SU-DHL-6 (cell line): ENCODE measurements around the gene BRD2.
A peak's percentile ranks its signal among the peaks of the same experiment; 100 is the strongest.

ENCODE experiments used
- H2AFZ ChIP-seq: fragments of 200-600 bp; sonication (generic); 2 replicates; pipeline ENCODE4 v1.6.1; 2014; ENCODE audit warnings: low read depth, mild to moderate bottlenecking, moderate library complexity, mixed read lengths, antibody characterized with exemption, low read length; ENCODE audit not compliant: severe bottlenecking
- H3F3A ChIP-seq: fragments of 200-600 bp; shearing (Covaris generic); 2 replicates; pipeline ENCODE4 v1.6.0; 2016; ENCODE audit warnings: antibody characterized with exemption, mild to moderate bottlenecking; ENCODE audit not compliant: insufficient read depth
- H3K27ac ChIP-seq: fragments of 200-600 bp; sonication (generic); 2 replicates; pipeline ENCODE4 v1.5.1; 2016; ENCODE audit warnings: low read depth, mild to moderate bottlenecking, low read length, moderate library complexity, mixed read lengths
- H3K27me3 ChIP-seq: fragments of 200-600 bp; sonication (generic), shearing (Covaris generic); 2 replicates; pipeline ENCODE4 v1.6.0; 2014; ENCODE audit warnings: mild to moderate bottlenecking, low read length
- H3K36me3 ChIP-seq: fragments of 200-600 bp; sonication (generic); 2 replicates; pipeline ENCODE4 v1.6.1; 2014; ENCODE audit warnings: mild to moderate bottlenecking, low read length, mixed read lengths
- H3K4me2 ChIP-seq: fragments of 300-600, 200-600 bp; shearing (Covaris generic), sonication (generic); 2 replicates; pipeline ENCODE4 v1.6.0; 2014; ENCODE audit warnings: low read length, low read depth, mild to moderate bottlenecking; ENCODE audit not compliant: poor library complexity, severe bottlenecking
- H3K4me3 ChIP-seq: fragments of 200-600 bp; sonication (generic); 2 replicates; pipeline ENCODE4 v1.5.1; 2014; ENCODE audit warnings: antibody characterized with exemption, low read length, mild to moderate bottlenecking, mixed read lengths; ENCODE audit not compliant: insufficient read depth, poor library complexity, severe bottlenecking
- H3K79me2 ChIP-seq: fragments of 200-600 bp; sonication (generic); 2 replicates; pipeline ENCODE4 v1.6.1; 2014; ENCODE audit warnings: mild to moderate bottlenecking, low read length, moderate library complexity; ENCODE audit not compliant: insufficient read depth
- H3K9ac ChIP-seq: fragments of 200-600 bp; sonication (generic); 2 replicates; pipeline ENCODE4 v1.7.0; 2014; ENCODE audit warnings: mild to moderate bottlenecking, low read length
- H3K9me2 ChIP-seq: fragments of 200-600 bp; sonication (generic); replicated peaks from 2 replicates; pipeline ENCODE4 v1.6.1; 2014; ENCODE audit warnings: low read length; ENCODE audit not compliant: insufficient read depth
- H3K9me3 ChIP-seq: fragments of 200-600 bp; sonication (generic); 2 replicates; pipeline ENCODE4 v1.6.1; 2014; ENCODE audit warnings: low read length, mixed read lengths; ENCODE audit not compliant: insufficient read depth
- H4K20me1 ChIP-seq: fragments of 200-600 bp; sonication (generic); 2 replicates; pipeline ENCODE4 v1.6.1; 2014; ENCODE audit warnings: low read depth, mild to moderate bottlenecking, antibody characterized with exemption, low read length, moderate library complexity, mixed read lengths
- EZH2phosphoT487 ChIP-seq: fragments of 200-600 bp; sonication (generic), shearing (Covaris generic); conservative IDR thresholded peaks from 2 replicates; pipeline ENCODE4 v1.6.1; 2018; ENCODE audit warnings: mild to moderate bottlenecking, antibody characterized with exemption, low read length, moderate library complexity, mixed read lengths
- TF ChIP-seq, protein P1 (sequence below): fragments of 200-600 bp; sonication (generic); IDR thresholded peaks from one replicate; pipeline ENCODE4 v1.5.1; 2017; ENCODE audit warnings: antibody characterized with exemption, mild to moderate bottlenecking, low read length, moderate library complexity; ENCODE audit not compliant: insufficient read depth, poor library complexity, severe bottlenecking

BRD2 gene

GRCh38 chr6:32956176-32956575 lies 12.2 kb upstream of the BRD2 start:
- H2AFZ ChIP-seq = no peak overlapping the region
- no peak for TF ChIP-seq EZH2phosphoT487
- TF ChIP-seq, protein P1, sequence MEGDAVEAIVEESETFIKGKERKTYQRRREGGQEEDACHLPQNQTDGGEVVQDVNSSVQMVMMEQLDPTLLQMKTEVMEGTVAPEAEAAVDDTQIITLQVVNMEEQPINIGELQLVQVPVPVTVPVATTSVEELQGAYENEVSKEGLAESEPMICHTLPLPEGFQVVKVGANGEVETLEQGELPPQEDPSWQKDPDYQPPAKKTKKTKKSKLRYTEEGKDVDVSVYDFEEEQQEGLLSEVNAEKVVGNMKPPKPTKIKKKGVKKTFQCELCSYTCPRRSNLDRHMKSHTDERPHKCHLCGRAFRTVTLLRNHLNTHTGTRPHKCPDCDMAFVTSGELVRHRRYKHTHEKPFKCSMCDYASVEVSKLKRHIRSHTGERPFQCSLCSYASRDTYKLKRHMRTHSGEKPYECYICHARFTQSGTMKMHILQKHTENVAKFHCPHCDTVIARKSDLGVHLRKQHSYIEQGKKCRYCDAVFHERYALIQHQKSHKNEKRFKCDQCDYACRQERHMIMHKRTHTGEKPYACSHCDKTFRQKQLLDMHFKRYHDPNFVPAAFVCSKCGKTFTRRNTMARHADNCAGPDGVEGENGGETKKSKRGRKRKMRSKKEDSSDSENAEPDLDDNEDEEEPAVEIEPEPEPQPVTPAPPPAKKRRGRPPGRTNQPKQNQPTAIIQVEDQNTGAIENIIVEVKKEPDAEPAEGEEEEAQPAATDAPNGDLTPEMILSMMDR = no peak
- peak overlapping the region; percentile 26 for H3K9ac ChIP-seq
- peaks cover 46% of the 10 kb centered on the region for H3F3A ChIP-seq
- H3K27ac ChIP-seq = peak overlapping the region; percentile 63
- peak overlapping the region; percentile 33 for H3K4me2 ChIP-seq
- H3K4me3 ChIP-seq = no peak overlapping the region
- no peaks in the 10 kb centered on the region for H3K36me3 ChIP-seq
- no peaks in the 10 kb centered on the region for H3K9me2 ChIP-seq
- H3K9me3 ChIP-seq = no peaks in the 10 kb centered on the region
- peaks cover 22% of the 10 kb centered on the region for H3K79me2 ChIP-seq
- no peaks in the 10 kb centered on the region for H3K27me3 ChIP-seq
- no peaks in the 10 kb centered on the region for H4K20me1 ChIP-seq

GRCh38 chr6:32960563-32960962 lies 7.8 kb upstream of the BRD2 start:
- Histone ChIP-seq H4K20me1 (no peaks in the 10 kb centered on the region), H3K36me3 (0 out of 2 replicates have a peak, but pooled peaks cover 6% of the 10 kb centered on the region)

DNA sequence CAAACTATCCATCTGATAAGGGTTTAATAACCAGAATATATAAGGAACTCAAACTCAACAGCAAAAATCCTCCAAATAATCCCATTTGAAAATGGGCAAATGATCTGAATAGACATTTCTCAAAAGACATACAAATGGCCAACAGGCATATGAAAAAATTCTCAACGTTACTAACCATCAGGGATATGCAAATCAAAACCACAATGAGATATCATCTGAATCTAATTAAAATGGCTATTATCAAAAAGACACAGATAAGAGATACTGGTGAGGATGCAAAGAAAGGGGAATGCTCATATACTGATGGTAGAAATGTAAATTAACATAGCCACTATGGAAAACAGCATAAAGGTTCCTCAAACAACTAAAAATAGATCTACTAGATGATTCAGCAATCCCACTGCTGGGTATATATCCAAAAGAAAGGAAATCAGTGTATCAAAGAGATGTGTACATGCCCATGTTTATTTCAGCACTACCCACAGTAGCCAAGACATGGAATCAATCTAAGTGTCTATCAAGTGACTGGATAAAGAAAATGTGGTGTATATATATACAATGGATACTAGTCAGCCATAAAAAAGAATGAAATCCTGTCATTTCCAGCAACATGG lies 6.1 kb upstream of the BRD2 start:
- TF ChIP-seq, protein P1 = no peak
- TF ChIP-seq EZH2phosphoT487 = no peak
- H3K79me2 ChIP-seq = peaks cover 31% of the 10 kb centered on the region

More at GRCh38 chr6:32960563-32960962, 7.8 kb upstream of the BRD2 start:
- Histone ChIP-seq H3K9me3 (no peaks in the 10 kb centered on the region), H3K4me3 (no peak overlapping the region), H2AFZ (no peak overlapping the region), H3K9ac (no peak overlapping the region), H3K27me3 (no peaks in the 10 kb centered on the region), H3K27ac (no peak overlapping the region), H3K9me2 (no peaks in the 10 kb centered on the region), H3F3A (peaks cover 29% of the 10 kb centered on the region), H3K4me2 (no peak overlapping the region), H3K79me2 (peaks cover 21% of the 10 kb centered on the region; the same call in 1 of the 2 replicates)
- TF ChIP-seq, protein P1 = no peak
- no peak for TF ChIP-seq EZH2phosphoT487

More for the DNA sequence above, 6.1 kb upstream of the BRD2 start:
- no peak overlapping the region for H2AFZ ChIP-seq
- H3K4me2 ChIP-seq = no peak overlapping the region
- no peaks in the 10 kb centered on the region for H3K9me3 ChIP-seq
- no peaks in the 10 kb centered on the region for H3K9me2 ChIP-seq
- peaks cover 37% of the 10 kb centered on the region for H3F3A ChIP-seq
- no peak overlapping the region for H3K27ac ChIP-seq
- H3K27me3 ChIP-seq = no peaks in the 10 kb centered on the region
- no peak overlapping the region for H3K9ac ChIP-seq
- no peaks in the 10 kb centered on the region for H4K20me1 ChIP-seq
- H3K36me3 ChIP-seq = 0 out of 2 replicates have a peak, but pooled peaks cover 6% of the 10 kb centered on the region
- H3K4me3 ChIP-seq = no peak overlapping the region
